ENCODE results near the gene PRB3. TPM values are rescaled to one million over a fixed set of nuclear protein-coding genes. Genes with fewer than 3 reads are reported as not detected.

The PRB3 gene
- total and polyA plus RNA-seq, 2 of the 8 experiments (the other 6 are each of a cell fraction or from before 2014, with no cell fraction given) = 0.09 to 0.67 TPM

GRCh38 chr12:11273449-11273848 lies 3.9 kb upstream of the PRB3 start:
- no peak overlapping the region for H2BK120ac ChIP-seq (replicated peaks; ENCODE audit: low read depth, low read length)
- no peak overlapping the region for H3K56ac ChIP-seq (replicated peaks; ENCODE audit: insufficient read length, low read depth, low read length)
- no peak for FAIRE-seq
- no peak overlapping the region for H2AK5ac ChIP-seq (ENCODE audit: low read depth, low read length)
- H3K9me3 ChIP-seq (ENCODE audit: insufficient read depth in 2 of 2, low read depth in 1 of 2, low read length in 1 of 2) = no peaks in the 10 kb centered on the region
- H3K4ac ChIP-seq (replicated peaks; ENCODE audit: insufficient read length, low read depth, low read length) = no peak overlapping the region
- H4K8ac ChIP-seq (ENCODE audit: extremely low read depth, insufficient read depth, low read length) = no peak overlapping the region
- H3K27ac ChIP-seq (ENCODE audit: low read depth, low read length) = no peak overlapping the region
- H4K91ac ChIP-seq (replicated peaks; ENCODE audit: insufficient read length, low read length) = no peak overlapping the region
- no peak for DNase-seq (ENCODE audit: low read depth in 1 of 2, low spot score in 2 of 2)
- no peak overlapping the region for H2BK15ac ChIP-seq (ENCODE audit: low read length)
- H2BK12ac ChIP-seq (ENCODE audit: low read depth, low read length) = no peak overlapping the region
- no peaks in the 10 kb centered on the region for H3K36me3 ChIP-seq (ENCODE audit: control insufficient read depth in 2 of 4, insufficient read depth in 4 of 4, low read length in 3 of 4)
- H3K79me2 ChIP-seq (ENCODE audit: control insufficient read depth in 1 of 2, insufficient read depth in 2 of 2, low read length in 2 of 2) = no peaks in the 10 kb centered on the region
- CTCF ChIA-PET (ENCODE audit: partially characterized antibody) = interaction anchor here (0.9 to 1.4 kb wide), 2 partner anchors 66 to 213 kb away, joined by 3 to 5 read pairs; no protein-coding TSS in a partner anchor
- H3K4me3 ChIP-seq (ENCODE audit: extremely low read depth in 1 of 4, insufficient read depth in 2 of 4, low read depth in 3 of 4, low read length in 4 of 4) = no peak overlapping the region
- H3K23ac ChIP-seq (ENCODE audit: insufficient read length) = no peak overlapping the region
- H3K18ac ChIP-seq (ENCODE audit: extremely low read depth, low read length) = no peak overlapping the region
- POLR2A ChIA-PET (ENCODE audit: partially characterized antibody) = no interaction called here
- H3K4me1 ChIP-seq (replicated peaks in 1 of 4; ENCODE audit: control insufficient read depth in 3 of 4, insufficient read depth in 4 of 4, low read length in 3 of 4) = no peaks in the 10 kb centered on the region
- H3K4me2 ChIP-seq (ENCODE audit: insufficient read depth in 1 of 2, low read depth in 2 of 2, low read length in 2 of 2) = no peak overlapping the region
- H3K14ac ChIP-seq (ENCODE audit: insufficient read length) = no peak overlapping the region
- H2BK5ac ChIP-seq (ENCODE audit: low read depth, low read length) = no peak overlapping the region
- H3K27me3 ChIP-seq (replicated peaks in 1 of 4; ENCODE audit: control insufficient read depth in 3 of 4, extremely low read depth in 1 of 4, insufficient read depth in 3 of 4, low read length in 3 of 4) = no peaks in the 10 kb centered on the region
- no peaks in the 10 kb centered on the region for H4K20me1 ChIP-seq (replicated peaks in 1 of 2; ENCODE audit: control insufficient read depth in 1 of 2, insufficient read depth in 2 of 2, low read length in 2 of 2)
- H3K9ac ChIP-seq (replicated peaks in 1 of 4; ENCODE audit: extremely low read depth in 1 of 4, low read depth in 3 of 4, low read length in 3 of 4) = no peak overlapping the region
- H2BK20ac ChIP-seq (ENCODE audit: low read length) = no peak overlapping the region
- H4K5ac ChIP-seq (ENCODE audit: insufficient read length, low read depth, low read length) = no peak overlapping the region
- H3K23me2 ChIP-seq (ENCODE audit: low read depth, low read length) = no peaks in the 10 kb centered on the region
- no peak overlapping the region for H2AFZ ChIP-seq (ENCODE audit: low read length)
- WGBS, 2 experiments (ENCODE audit: extremely low coverage in 1 of 2, insufficient coverage in 1 of 2, insufficient read length in 1 of 2, insufficient replicate concordance in 2 of 2, low coverage in 1 of 2, low lambda C conversion rate in 2 of 2, missing lambda C conversion rate in 1 of 2) = 85% methylated on average over 3 of the region's 3 CpGs; no CpG with 5 or more reads in 1 of the 2 experiments
- H3K79me1 ChIP-seq (ENCODE audit: low read depth, low read length) = no peaks in the 10 kb centered on the region
- TF ChIP-seq PHF8 (conservative IDR thresholded peaks at IDR 0.05; ENCODE audit: low read depth, low read length) = no peak
- no peak for TF ChIP-seq JUN (IDR thresholded peaks at IDR 0.05; ENCODE audit: low read depth, low read length)
- no peak for TF ChIP-seq BCL11A (IDR thresholded peaks at IDR 0.05; ENCODE audit: low read depth in 2 of 2, low read length in 2 of 2)
- no peak for TF ChIP-seq CTCF (IDR thresholded peaks at IDR 0.05; ENCODE audit: control extremely low read depth in 1 of 3, insufficient read depth in 1 of 3, low read depth in 1 of 3, low read length in 3 of 3)
- TF ChIP-seq BACH1 (IDR thresholded peaks at IDR 0.05; ENCODE audit: low read length) = no peak
- no peak for TF ChIP-seq POLR2A (IDR thresholded peaks at IDR 0.05; ENCODE audit: control extremely low read depth in 1 of 2, low read depth in 2 of 2, low read length in 2 of 2)
- TF ChIP-seq E2F6 (IDR thresholded peaks at IDR 0.05) = no peak
- no peak for TF ChIP-seq ATF3 (IDR thresholded peaks at IDR 0.05; ENCODE audit: insufficient read depth, low read depth, low read length)
- no peak for TF ChIP-seq SIN3A (conservative IDR thresholded peaks at IDR 0.05 in 1 of 2, IDR thresholded peaks at IDR 0.05 in 1 of 2; ENCODE audit: low read depth in 1 of 2, low read length in 2 of 2)
- TF ChIP-seq RBBP5 (IDR thresholded peaks at IDR 0.05; ENCODE audit: borderline replicate concordance, low read depth, low read length) = no peak
- TF ChIP-seq EGR1 (IDR thresholded peaks at IDR 0.05; ENCODE audit: borderline replicate concordance, low read depth, low read length) = no peak
